Neural progenitor cell (in vitro differentiated cells): ENCODE data around the gene IGDCC3.

ENCODE experiments used
- CTCF ChIP-seq: fragments of 200-600 bp; sonication (generic); IDR thresholded peaks from 2 replicates; pipeline ENCODE4 v1.5.1; 2017; ENCODE audit warnings: antibody characterized with exemption, mild to moderate bottlenecking
- EZH2 ChIP-seq: fragments of 200-600 bp; sonication (generic); IDR thresholded peaks from 2 replicates; pipeline ENCODE4 v1.6.1; 2017; ENCODE audit warnings: antibody characterized with exemption, mild to moderate bottlenecking, moderate library complexity

- TF ChIP-seq EZH2 (no peak), CTCF (no peak)
Observed at GRCh38 chr15:65408324-65409035, 30.7 kb upstream of the IGDCC3 start.
